ENCODE results near the gene CPED1. TPM values are rescaled to one million over a fixed set of nuclear protein-coding genes. Genes with fewer than 3 reads are reported as not detected.

Gene CPED1
- total RNA-seq, 2 donors from 2014 or later: 5.3 to 7.3 TPM

DNA sequence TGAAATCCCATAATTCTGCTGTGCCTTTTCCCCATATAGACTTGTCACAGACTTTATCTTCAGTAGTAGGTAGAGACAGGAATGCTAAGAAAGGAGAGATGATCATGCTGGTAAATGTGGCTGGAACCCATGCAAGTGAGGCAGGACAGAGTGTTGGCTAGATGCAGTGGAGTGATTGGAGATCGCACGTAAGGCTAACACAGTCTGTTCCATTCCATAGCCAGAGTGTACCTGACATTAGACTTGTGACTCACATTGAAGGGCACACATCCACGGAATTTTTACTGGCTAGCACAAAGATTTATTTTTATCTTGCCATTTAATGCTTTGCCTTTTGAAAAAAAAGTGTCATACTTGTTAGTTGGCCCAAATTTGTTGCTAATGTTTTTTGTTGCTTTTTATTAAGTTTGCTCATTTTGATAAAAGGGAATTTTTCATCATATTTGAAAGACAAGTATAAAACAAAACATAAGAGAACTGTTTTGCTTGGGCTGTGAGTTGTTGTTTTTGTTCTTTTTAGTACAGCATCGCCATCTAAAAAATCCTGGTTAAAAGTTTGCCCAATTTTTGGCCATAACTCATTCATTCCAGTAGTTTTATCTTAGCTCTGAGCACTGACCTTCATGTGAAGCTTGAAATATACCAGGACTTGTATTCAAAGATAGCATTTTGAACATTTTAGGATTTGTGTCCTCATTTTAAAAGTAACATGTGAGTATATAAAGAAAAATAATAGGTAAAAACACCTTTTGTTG lies 81.0 kb downstream of the CPED1 start:
- H3K36me3 ChIP-seq (replicated peaks in 1 of 2; ENCODE audit: insufficient read depth in 1 of 2, low read depth in 2 of 2): no peaks in the 10 kb centered on the region
- no peak overlapping the region for H3K4me3 ChIP-seq
- WGBS, 2 donors: 71 to 72% methylated on average over 4 of the region's 4 CpGs
- intact Hi-C loops (cut with DNase I): no loop called here
- no peaks in the 10 kb centered on the region for H3K27me3 ChIP-seq
- TF ChIP-seq, protein P1, sequence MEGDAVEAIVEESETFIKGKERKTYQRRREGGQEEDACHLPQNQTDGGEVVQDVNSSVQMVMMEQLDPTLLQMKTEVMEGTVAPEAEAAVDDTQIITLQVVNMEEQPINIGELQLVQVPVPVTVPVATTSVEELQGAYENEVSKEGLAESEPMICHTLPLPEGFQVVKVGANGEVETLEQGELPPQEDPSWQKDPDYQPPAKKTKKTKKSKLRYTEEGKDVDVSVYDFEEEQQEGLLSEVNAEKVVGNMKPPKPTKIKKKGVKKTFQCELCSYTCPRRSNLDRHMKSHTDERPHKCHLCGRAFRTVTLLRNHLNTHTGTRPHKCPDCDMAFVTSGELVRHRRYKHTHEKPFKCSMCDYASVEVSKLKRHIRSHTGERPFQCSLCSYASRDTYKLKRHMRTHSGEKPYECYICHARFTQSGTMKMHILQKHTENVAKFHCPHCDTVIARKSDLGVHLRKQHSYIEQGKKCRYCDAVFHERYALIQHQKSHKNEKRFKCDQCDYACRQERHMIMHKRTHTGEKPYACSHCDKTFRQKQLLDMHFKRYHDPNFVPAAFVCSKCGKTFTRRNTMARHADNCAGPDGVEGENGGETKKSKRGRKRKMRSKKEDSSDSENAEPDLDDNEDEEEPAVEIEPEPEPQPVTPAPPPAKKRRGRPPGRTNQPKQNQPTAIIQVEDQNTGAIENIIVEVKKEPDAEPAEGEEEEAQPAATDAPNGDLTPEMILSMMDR (IDR thresholded peaks at IDR 0.05): no peak
- TF ChIP-seq POLR2A (IDR thresholded peaks at IDR 0.05): no peak
- H3K9me3 ChIP-seq: no peaks in the 10 kb centered on the region
- no peak for ATAC-seq
- DNase-seq: no peak
- no peaks in the 10 kb centered on the region for H3K4me1 ChIP-seq
- no peak overlapping the region for H3K27ac ChIP-seq

DNA sequence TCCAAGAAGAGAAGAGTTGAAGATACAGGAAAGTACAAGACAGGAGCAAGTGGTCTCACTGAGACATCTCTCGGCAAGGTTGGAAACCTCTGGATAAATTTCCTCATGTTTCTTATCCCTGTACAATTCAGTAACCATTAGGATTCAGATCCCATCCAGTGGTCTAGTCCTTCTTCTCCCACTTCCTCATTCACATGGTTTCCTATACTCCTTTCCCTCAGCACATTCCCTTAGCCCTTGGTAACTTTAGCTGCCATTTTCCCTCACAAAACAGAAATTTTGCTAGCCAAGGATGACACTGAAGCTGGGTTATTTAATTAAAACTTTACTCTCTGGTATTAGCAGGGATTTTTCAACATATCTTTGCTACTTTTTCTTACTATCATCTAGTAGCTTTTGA lies 82.6 kb downstream of the CPED1 start:
- intact Hi-C loops (cut with DNase I): no loop called here
- TF ChIP-seq POLR2A (IDR thresholded peaks at IDR 0.05): no peak
- TF ChIP-seq, protein P1 (IDR thresholded peaks at IDR 0.05): no peak
- 81 to 94% methylated on average over 1 of the region's 1 CpG for WGBS, 2 donors
- DNase-seq: no peak
- Histone ChIP-seq H3K9me3 (no peaks in the 10 kb centered on the region), H3K27ac (no peak overlapping the region), H3K27me3 (no peaks in the 10 kb centered on the region), H3K4me3 (no peak overlapping the region), H3K4me1 (no peaks in the 10 kb centered on the region), H3K36me3 (replicated peaks in 1 of 2; ENCODE audit: insufficient read depth in 1 of 2, low read depth in 2 of 2) (no peaks in the 10 kb centered on the region)
- ATAC-seq: no peak

DNA sequence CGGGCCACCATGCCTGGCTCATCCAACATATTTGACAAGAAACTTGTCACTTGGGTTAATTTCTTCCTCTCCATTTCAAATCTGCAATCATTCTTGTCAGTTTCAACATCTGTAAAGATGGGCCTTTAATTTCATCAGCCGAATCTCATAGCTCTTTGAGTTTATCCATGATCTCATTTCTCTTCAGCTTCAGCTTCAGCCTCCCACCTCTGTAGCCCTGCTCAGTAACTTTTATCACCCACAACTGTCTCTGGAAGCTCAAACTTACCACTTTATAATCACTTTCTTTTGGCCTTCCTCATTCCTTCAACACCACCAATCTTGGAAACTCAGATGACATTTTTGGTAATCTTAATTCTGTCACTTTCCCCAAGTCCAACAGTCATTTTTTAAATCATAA lies 83.2 kb downstream of the CPED1 start:
- H3K9me3 ChIP-seq: no peaks in the 10 kb centered on the region
- WGBS, 2 donors: 61 to 89% methylated on average over 2 of the region's 2 CpGs
- no peaks in the 10 kb centered on the region for H3K4me1 ChIP-seq
- H3K27me3 ChIP-seq: no peaks in the 10 kb centered on the region
- DNase-seq (no peak), ATAC-seq (no peak)
- TF ChIP-seq, protein P1 (IDR thresholded peaks at IDR 0.05): no peak
- TF ChIP-seq POLR2A (IDR thresholded peaks at IDR 0.05): no peak
- intact Hi-C loops (cut with DNase I): no loop called here
- no peak overlapping the region for H3K4me3 ChIP-seq
- H3K36me3 ChIP-seq (replicated peaks in 1 of 2; ENCODE audit: insufficient read depth in 1 of 2, low read depth in 2 of 2): no peaks in the 10 kb centered on the region
- no peak overlapping the region for H3K27ac ChIP-seq

DNA sequence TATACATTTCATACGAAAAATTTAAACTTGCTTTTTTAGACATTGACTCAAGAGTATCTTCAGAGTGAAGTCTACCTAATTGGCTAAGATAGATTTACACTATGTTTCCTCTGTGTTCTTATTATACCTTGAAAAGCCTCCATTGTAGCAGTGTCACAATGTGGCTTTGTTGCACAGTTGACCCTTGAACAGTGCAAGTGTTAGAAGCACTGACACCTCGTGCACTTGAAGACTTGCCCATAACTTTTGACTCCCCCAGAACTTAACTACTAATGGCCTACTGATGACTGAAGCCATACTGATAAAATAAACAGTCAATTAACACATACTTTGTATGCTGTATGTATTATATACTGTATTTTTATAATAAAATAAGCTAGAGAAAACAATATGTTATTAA lies 84.3 kb downstream of the CPED1 start:
- TF ChIP-seq, protein P1 (IDR thresholded peaks at IDR 0.05): no peak
- TF ChIP-seq POLR2A (IDR thresholded peaks at IDR 0.05): no peak
- Histone ChIP-seq H3K27me3 (no peaks in the 10 kb centered on the region), H3K4me3 (no peak overlapping the region), H3K9me3 (no peaks in the 10 kb centered on the region), H3K4me1 (no peaks in the 10 kb centered on the region), H3K36me3 (replicated peaks in 1 of 2; ENCODE audit: insufficient read depth in 1 of 2, low read depth in 2 of 2) (no peaks in the 10 kb centered on the region), H3K27ac (no peak overlapping the region)
- ATAC-seq (no peak), DNase-seq (no peak)
- intact Hi-C loops (cut with DNase I): no loop called here
- 38 to 46% methylated on average over 2 of the region's 2 CpGs for WGBS, 2 donors

Measured in body of pancreas (tissue), 4 donors.